Mesendoderm (in vitro differentiated cells): ENCODE measurements around the gene PCLAF.

Source experiments
- DNase-seq: peaks from one replicate; pipeline ENCODE4 v3.0.0; 2013
- H2AK5ac ChIP-seq: 2 replicates; pipeline ENCODE4 v1.6.1; 2013; ENCODE audit warnings: low read length, inconsistent platforms
- H2BK120ac ChIP-seq: 2 replicates; pipeline ENCODE4 v1.6.1; 2013; ENCODE audit warnings: low read depth, mild to moderate bottlenecking, low read length, moderate library complexity, mixed read lengths
- H2BK15ac ChIP-seq: replicated peaks from 2 replicates; pipeline ENCODE4 v1.6.1; 2013; ENCODE audit warnings: low read depth, mild to moderate bottlenecking, moderate library complexity
- H2BK5ac ChIP-seq: 2 replicates; pipeline ENCODE4 v1.6.1; 2013; ENCODE audit warnings: low read length, inconsistent platforms
- H3K18ac ChIP-seq: 2 replicates; pipeline ENCODE4 v1.6.1; 2013; ENCODE audit warnings: mild to moderate bottlenecking, low read length, mixed read lengths
- H3K23ac ChIP-seq: one replicate; pipeline ENCODE4 v1.6.1; 2013; ENCODE audit warnings: low read length
- H3K27ac ChIP-seq: 2 replicates; pipeline ENCODE4 v1.5.1; 2013; ENCODE audit warnings: low read depth, mild to moderate bottlenecking, inconsistent platforms, low read length, moderate library complexity
- H3K27me3 ChIP-seq: 2 replicates; pipeline ENCODE4 v1.6.1; 2013; ENCODE audit warnings: low read length, control low read depth, mild to moderate bottlenecking, inconsistent platforms; ENCODE audit not compliant: insufficient read depth, poor library complexity
- H3K36me3 ChIP-seq: 2 replicates; pipeline ENCODE4 v1.6.1; 2013; ENCODE audit warnings: low read length, inconsistent platforms; ENCODE audit not compliant: control insufficient read depth, insufficient read depth
- H3K4ac ChIP-seq: one replicate; pipeline ENCODE4 v1.6.1; 2013; ENCODE audit warnings: low read depth, mild to moderate bottlenecking, low read length, moderate library complexity
- H3K4me1 ChIP-seq: 2 replicates; pipeline ENCODE4 v1.6.1; 2013; ENCODE audit warnings: low read depth, low read length, inconsistent platforms; ENCODE audit not compliant: control insufficient read depth
- H3K4me2 ChIP-seq: 2 replicates; pipeline ENCODE4 v1.6.1; 2013; ENCODE audit warnings: low read length
- H3K4me3 ChIP-seq: 2 replicates; pipeline ENCODE4 v1.5.1; 2013; ENCODE audit warnings: mild to moderate bottlenecking, low read length
- H3K56ac ChIP-seq: one replicate; pipeline ENCODE4 v1.6.1; 2013; ENCODE audit warnings: low read length
- H3K79me1 ChIP-seq: 2 replicates; pipeline ENCODE4 v1.6.1; 2013; ENCODE audit warnings: low read length, inconsistent platforms
- H3K79me2 ChIP-seq: 2 replicates; pipeline ENCODE4 v1.6.1; 2013; ENCODE audit warnings: mild to moderate bottlenecking, low read length; ENCODE audit not compliant: control insufficient read depth, insufficient read depth
- H3K9ac ChIP-seq: 2 replicates; pipeline ENCODE4 v1.6.1; 2013; ENCODE audit warnings: low read length, inconsistent platforms
- H4K5ac ChIP-seq: one replicate; pipeline ENCODE4 v1.6.1; 2013; ENCODE audit warnings: low read length
- H4K8ac ChIP-seq: one replicate; pipeline ENCODE4 v1.6.1; 2013; ENCODE audit warnings: low read depth, mild to moderate bottlenecking, control low read depth, low read length, moderate library complexity
- WGBS: extraction: QIAGEN DNeasy Blood & Tissue Kit; methylation state at CpG from one replicate; pipeline ENCODE4 v1.1.7; 2013; ENCODE audit warnings: low lambda C conversion rate, missing lambda C conversion rate; ENCODE audit not compliant: insufficient coverage; ENCODE audit errors: extremely low coverage; 5-methylcytosine and 5-hydroxymethylcytosine counted together

The PCLAF gene

DNA sequence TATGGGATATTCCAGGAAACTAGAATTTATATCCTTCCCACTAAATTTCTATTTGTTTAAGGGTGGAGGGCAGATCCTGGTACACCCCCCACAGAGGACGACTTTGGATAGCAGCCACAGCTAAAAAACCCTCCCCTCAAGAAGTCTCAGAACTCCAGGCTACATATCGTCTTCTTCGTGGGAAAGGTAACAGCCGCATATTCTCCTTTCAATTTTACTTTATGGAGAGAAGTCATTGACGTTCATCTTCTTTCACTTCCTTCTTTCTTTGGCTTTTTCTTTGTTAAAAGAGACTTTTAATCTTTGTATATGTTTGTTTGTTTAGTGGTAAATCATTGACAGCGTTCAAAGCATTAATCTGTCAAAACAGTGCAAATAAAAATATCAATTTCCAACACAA is 42.7 kb upstream of the PCLAF start:
- no peaks in the 10 kb centered on the region for H3K36me3 ChIP-seq
- no peaks in the 10 kb centered on the region for H3K27me3 ChIP-seq
- no peak overlapping the region for H4K8ac ChIP-seq
- H3K79me1 ChIP-seq: no peaks in the 10 kb centered on the region
- no peak overlapping the region for H3K23ac ChIP-seq
- no peak overlapping the region for H3K18ac ChIP-seq
- H3K9ac ChIP-seq: no peak overlapping the region
- no peak overlapping the region for H3K4me3 ChIP-seq
- no peak overlapping the region for H3K56ac ChIP-seq
- DNase-seq: no peak
- H3K4me1 ChIP-seq: no peaks in the 10 kb centered on the region
- no peak overlapping the region for H2BK15ac ChIP-seq
- H3K4ac ChIP-seq: no peak overlapping the region
- H2AK5ac ChIP-seq: no peak overlapping the region
- H2BK120ac ChIP-seq: no peak overlapping the region
- H3K79me2 ChIP-seq: no peaks in the 10 kb centered on the region
- WGBS: no CpG with 5 or more reads among the region's 6 CpGs
- no peak overlapping the region for H2BK5ac ChIP-seq
- no peak overlapping the region for H3K4me2 ChIP-seq
- no peak overlapping the region for H4K5ac ChIP-seq
- no peak overlapping the region for H3K27ac ChIP-seq

DNA sequence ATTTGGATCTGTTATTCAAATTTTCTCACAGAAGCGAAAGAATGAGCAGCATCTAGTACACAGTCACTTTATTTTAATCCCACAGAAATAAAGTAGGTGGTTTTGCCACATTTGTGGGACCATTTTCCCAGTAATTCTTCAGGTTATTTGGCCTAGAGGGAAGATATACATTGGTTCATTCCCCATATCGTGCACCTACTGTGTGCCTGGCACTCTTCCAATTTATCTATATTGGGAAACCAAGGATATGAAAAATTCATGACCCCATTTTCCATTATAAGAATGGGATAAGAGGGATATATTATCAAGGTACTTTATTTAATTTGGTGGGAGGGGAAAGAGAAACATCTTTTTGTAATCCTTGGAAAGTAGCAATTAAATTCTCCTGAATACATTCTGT is 41.5 kb upstream of the PCLAF start:
- no peak overlapping the region for H2AK5ac ChIP-seq
- no peak overlapping the region for H3K27ac ChIP-seq
- no CpG with 5 or more reads among the region's 2 CpGs for WGBS
- H3K56ac ChIP-seq: no peak overlapping the region
- H3K79me2 ChIP-seq: no peaks in the 10 kb centered on the region
- H4K8ac ChIP-seq: no peak overlapping the region
- no peak overlapping the region for H3K4ac ChIP-seq
- no peak for DNase-seq
- H3K79me1 ChIP-seq: no peaks in the 10 kb centered on the region
- H3K9ac ChIP-seq: no peak overlapping the region
- no peaks in the 10 kb centered on the region for H3K27me3 ChIP-seq
- no peak overlapping the region for H3K4me3 ChIP-seq
- H3K23ac ChIP-seq: no peak overlapping the region
- peaks cover 1% of the 10 kb centered on the region for H3K36me3 ChIP-seq
- H2BK120ac ChIP-seq: no peak overlapping the region
- H2BK15ac ChIP-seq: no peak overlapping the region
- no peak overlapping the region for H3K4me2 ChIP-seq
- no peak overlapping the region for H4K5ac ChIP-seq
- no peaks in the 10 kb centered on the region for H3K4me1 ChIP-seq
- no peak overlapping the region for H3K18ac ChIP-seq
- no peak overlapping the region for H2BK5ac ChIP-seq

DNA sequence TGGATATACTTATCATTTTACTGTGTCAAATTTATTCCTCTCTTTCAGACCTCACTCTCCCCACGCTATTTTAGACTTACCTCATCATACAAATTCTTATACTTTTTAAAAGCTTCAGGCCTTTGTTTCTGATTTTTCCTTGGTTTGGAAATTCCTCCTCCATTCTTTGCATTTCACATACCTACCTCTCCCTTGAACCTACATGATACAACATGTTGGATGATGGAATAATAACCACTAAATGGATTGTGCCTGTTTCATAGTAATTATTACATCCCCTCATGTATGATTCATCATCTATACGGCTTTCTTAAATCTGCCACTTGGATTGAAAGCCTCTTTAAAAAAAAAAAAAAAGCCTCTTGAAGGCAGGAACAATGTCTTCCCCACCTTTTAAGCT is 31.0 kb upstream of the PCLAF start:
- no peak overlapping the region for H3K4ac ChIP-seq
- no peaks in the 10 kb centered on the region for H3K36me3 ChIP-seq
- H2BK120ac ChIP-seq: no peak overlapping the region
- no peaks in the 10 kb centered on the region for H3K79me2 ChIP-seq
- H3K4me2 ChIP-seq: no peak overlapping the region
- no peak overlapping the region for H2BK5ac ChIP-seq
- WGBS: no CpG with 5 or more reads among the region's 2 CpGs
- DNase-seq: no peak
- no peak overlapping the region for H3K4me3 ChIP-seq
- H3K56ac ChIP-seq: no peak overlapping the region
- H4K5ac ChIP-seq: no peak overlapping the region
- H3K18ac ChIP-seq: no peak overlapping the region
- H3K23ac ChIP-seq: no peak overlapping the region
- no peaks in the 10 kb centered on the region for H3K79me1 ChIP-seq
- no peaks in the 10 kb centered on the region for H3K4me1 ChIP-seq
- no peak overlapping the region for H3K27ac ChIP-seq
- no peak overlapping the region for H4K8ac ChIP-seq
- H3K9ac ChIP-seq: no peak overlapping the region
- H3K27me3 ChIP-seq: no peaks in the 10 kb centered on the region
- no peak overlapping the region for H2AK5ac ChIP-seq
- no peak overlapping the region for H2BK15ac ChIP-seq

DNA sequence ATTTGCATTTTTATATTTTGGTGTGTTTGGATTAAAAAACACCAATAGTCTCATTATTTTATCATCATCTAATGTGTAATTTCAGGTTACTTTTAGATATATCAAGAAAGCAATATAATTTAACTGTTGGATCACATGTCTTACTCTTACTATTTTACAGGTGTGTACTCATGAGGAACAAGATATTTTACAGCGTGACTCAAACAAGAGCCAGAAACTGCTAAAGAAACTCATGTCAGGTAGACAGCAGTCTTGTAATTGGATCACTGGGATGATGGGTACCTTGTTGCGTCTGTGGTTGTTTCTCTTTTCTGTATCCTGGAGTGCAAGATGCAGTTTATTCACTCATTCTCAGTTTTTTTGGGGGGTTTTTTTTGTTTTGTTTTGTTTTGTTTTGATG is 19.3 kb upstream of the PCLAF start:
- H3K36me3 ChIP-seq: peaks cover 4% of the 10 kb centered on the region
- H3K27me3 ChIP-seq: no peaks in the 10 kb centered on the region
- H3K9ac ChIP-seq: no peak overlapping the region
- H3K4me2 ChIP-seq: no peak overlapping the region
- no peak overlapping the region for H2BK5ac ChIP-seq
- H3K18ac ChIP-seq: no peak overlapping the region
- no peak overlapping the region for H3K23ac ChIP-seq
- no peaks in the 10 kb centered on the region for H3K4me1 ChIP-seq
- no peak overlapping the region for H2AK5ac ChIP-seq
- no peaks in the 10 kb centered on the region for H3K79me1 ChIP-seq
- H3K79me2 ChIP-seq: no peaks in the 10 kb centered on the region
- H3K4me3 ChIP-seq: no peak overlapping the region
- H3K4ac ChIP-seq: no peak overlapping the region
- no peak overlapping the region for H3K56ac ChIP-seq
- no CpG with 5 or more reads among the region's 2 CpGs for WGBS
- no peak overlapping the region for H2BK120ac ChIP-seq
- no peak overlapping the region for H2BK15ac ChIP-seq
- DNase-seq: no peak
- H4K5ac ChIP-seq: no peak overlapping the region
- no peak overlapping the region for H3K27ac ChIP-seq
- H4K8ac ChIP-seq: no peak overlapping the region

DNA sequence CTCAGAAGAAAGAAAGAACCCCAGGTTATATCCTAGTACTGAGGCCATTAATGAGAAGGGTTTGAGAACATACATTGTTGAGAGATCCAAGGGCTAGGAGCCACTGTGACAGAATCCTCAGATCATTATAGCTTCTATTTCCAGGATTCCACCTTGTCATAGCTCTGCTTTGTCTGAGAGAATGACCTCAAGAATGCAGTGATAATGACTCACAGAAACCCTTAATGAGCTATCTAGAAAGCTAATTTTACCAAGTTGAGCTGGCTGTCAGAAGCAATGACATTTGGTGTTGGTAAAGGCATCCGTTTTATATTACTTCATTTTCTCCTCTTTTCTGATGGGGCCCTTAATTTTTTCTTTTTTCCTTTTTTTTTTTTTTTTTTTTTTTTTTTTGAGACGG is 17.3 kb upstream of the PCLAF start:
- no peak overlapping the region for H3K56ac ChIP-seq
- H3K4me2 ChIP-seq: no peak overlapping the region
- no peak overlapping the region for H3K4me3 ChIP-seq
- H3K79me1 ChIP-seq: no peaks in the 10 kb centered on the region
- H2BK5ac ChIP-seq: no peak overlapping the region
- no peak overlapping the region for H3K18ac ChIP-seq
- H2BK120ac ChIP-seq: no peak overlapping the region
- H4K5ac ChIP-seq: no peak overlapping the region
- no peaks in the 10 kb centered on the region for H3K27me3 ChIP-seq
- H3K4me1 ChIP-seq: no peaks in the 10 kb centered on the region
- no peak overlapping the region for H3K23ac ChIP-seq
- peaks cover 4% of the 10 kb centered on the region for H3K36me3 ChIP-seq
- H3K9ac ChIP-seq: no peak overlapping the region
- no peak overlapping the region for H3K4ac ChIP-seq
- H2AK5ac ChIP-seq: no peak overlapping the region
- DNase-seq: no peak
- H2BK15ac ChIP-seq: no peak overlapping the region
- H3K27ac ChIP-seq: no peak overlapping the region
- no CpG with 5 or more reads among the region's 2 CpGs for WGBS
- H3K79me2 ChIP-seq: no peaks in the 10 kb centered on the region
- no peak overlapping the region for H4K8ac ChIP-seq

DNA sequence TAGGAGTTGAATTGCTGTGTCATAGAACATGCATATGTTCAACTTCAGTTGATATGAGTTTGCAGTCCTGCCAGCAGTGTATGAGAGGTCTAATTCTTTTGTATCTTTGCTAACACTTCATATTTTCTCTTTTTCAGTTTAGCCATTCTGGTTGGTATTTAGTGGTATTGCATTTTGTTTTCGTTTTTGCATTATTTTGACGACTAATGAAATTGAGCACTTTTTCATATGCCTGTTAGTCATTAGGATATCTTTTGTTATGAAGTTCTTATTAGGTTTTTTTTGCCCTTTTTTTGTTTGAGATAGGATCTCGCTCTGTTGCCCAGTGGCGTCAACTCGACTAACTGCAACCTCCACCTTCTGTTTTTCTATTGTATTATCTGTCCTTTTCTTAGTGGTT is 15.5 kb upstream of the PCLAF start:
- peaks cover 4% of the 10 kb centered on the region for H3K36me3 ChIP-seq
- WGBS: no CpG with 5 or more reads among the region's 5 CpGs

More for the DNA sequence above, 15.5 kb upstream of the PCLAF start:
- Histone ChIP-seq H2BK5ac (no peak overlapping the region), H3K4ac (no peak overlapping the region), H3K27me3 (no peaks in the 10 kb centered on the region), H3K4me1 (no peaks in the 10 kb centered on the region), H3K79me1 (no peaks in the 10 kb centered on the region), H3K18ac (no peak overlapping the region), H3K9ac (no peak overlapping the region), H2BK15ac (no peak overlapping the region), H4K8ac (no peak overlapping the region), H3K4me2 (no peak overlapping the region), H3K23ac (no peak overlapping the region), H3K56ac (no peak overlapping the region), H2BK120ac (no peak overlapping the region), H3K4me3 (no peak overlapping the region), H3K27ac (no peak overlapping the region), H3K79me2 (no peaks in the 10 kb centered on the region), H4K5ac (no peak overlapping the region), H2AK5ac (no peak overlapping the region)
- no peak for DNase-seq
